Thoracic aorta (tissue), 2 donors: ENCODE measurements around the gene TNFAIP8. TPM values are rescaled to one million over a fixed set of nuclear protein-coding genes. Genes with fewer than 3 reads are reported as not detected.

ENCODE experiments used
- ATAC-seq: fragments of 150-250 bp; one replicate; pipeline ENCODE4 v1.8.0; 2017; ENCODE audit warnings: low read depth; ENCODE audit not compliant: insufficient number of reproducible peaks, low FRiP score
- DNase-seq: peaks from one replicate; pipeline ENCODE4 v3.0.0-alpha.2; 2020; ENCODE audit warnings: low spot score
- H3K27ac ChIP-seq, 2 donors: fragments of 200-600 bp; sonication (generic); 1 replicate in 1 of 2; 2 replicates in 1 of 2; pipeline ENCODE4 v1.5.1; 2016; ENCODE audit warnings: mild to moderate bottlenecking in 2 of 2, moderate library complexity in 2 of 2
- H3K27me3 ChIP-seq: fragments of 200-600 bp; sonication (generic); replicated peaks from 2 replicates; pipeline ENCODE4 v1.6.0; 2016; ENCODE audit warnings: mild to moderate bottlenecking; ENCODE audit not compliant: insufficient read depth
- H3K36me3 ChIP-seq: fragments of 200-600 bp; sonication (generic); one replicate; pipeline ENCODE4 v1.5.1; 2016
- H3K4me1 ChIP-seq, 2 donors: fragments of 200-600 bp; sonication (generic); 1 replicate in 1 of 2; 2 replicates in 1 of 2; pipeline versions ENCODE4 v1.5.1 to v1.6.0; 2016; ENCODE audit warnings: low read depth in 2 of 2, mild to moderate bottlenecking in 1 of 2; ENCODE audit not compliant: control insufficient read depth in 1 of 2
- H3K4me3 ChIP-seq: fragments of 200-600 bp; sonication (generic); 2 replicates; pipeline ENCODE4 v1.5.1; 2016; ENCODE audit warnings: mild to moderate bottlenecking
- H3K9me3 ChIP-seq: fragments of 200-600 bp; sonication (generic); 2 replicates; pipeline ENCODE4 v1.5.1; 2016
- CTCF ChIP-seq: fragments of 200-600 bp; sonication (generic); IDR thresholded peaks from one replicate; pipeline ENCODE4 v1.5.1; 2019; ENCODE audit warnings: antibody characterized with exemption
- total RNA-seq, 2 donors: library from RNA; depleted of rRNA; stranded (reverse); fragments of >200 nt; gene quantifications; one replicate each; pipeline versions ENCODE4 v1.1.0 to v1.2.3, GENCODE V29; 2016

TNFAIP8 gene
- total RNA-seq, 2 donors from 2014 or later: 16.8 to 34.1 TPM

DNA sequence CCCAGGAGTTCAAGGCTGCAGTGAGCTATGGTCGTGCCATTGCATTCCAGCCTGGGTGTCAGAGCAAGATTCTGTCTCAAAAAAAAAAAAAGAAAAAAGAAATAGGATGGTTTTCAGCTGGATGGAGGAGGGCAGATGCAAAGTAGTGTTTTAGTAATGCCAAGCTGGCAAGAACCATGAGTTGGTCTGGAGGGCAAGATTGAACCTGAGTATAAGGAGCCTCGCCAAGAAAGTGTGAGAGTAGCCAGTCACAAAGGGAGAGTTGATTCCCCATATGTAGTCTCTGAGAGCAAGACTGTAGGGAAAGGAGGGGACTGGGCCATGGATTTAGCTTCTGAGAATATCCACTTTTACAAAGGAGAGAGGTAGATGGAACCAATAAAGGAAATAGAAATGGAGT is 6.9 kb downstream of the TNFAIP8 start:
- ATAC-seq (no peak), DNase-seq (no peak)
- Histone ChIP-seq H3K36me3 (no peaks in the 10 kb centered on the region), H3K4me3 (no peak overlapping the region), H3K27me3 (no peaks in the 10 kb centered on the region), H3K4me1 (peaks cover 24 to 39% of the 10 kb centered on the region in 2 donors), H3K9me3 (no peaks in the 10 kb centered on the region), H3K27ac (no peak overlapping the region)
- no peak for TF ChIP-seq CTCF

DNA sequence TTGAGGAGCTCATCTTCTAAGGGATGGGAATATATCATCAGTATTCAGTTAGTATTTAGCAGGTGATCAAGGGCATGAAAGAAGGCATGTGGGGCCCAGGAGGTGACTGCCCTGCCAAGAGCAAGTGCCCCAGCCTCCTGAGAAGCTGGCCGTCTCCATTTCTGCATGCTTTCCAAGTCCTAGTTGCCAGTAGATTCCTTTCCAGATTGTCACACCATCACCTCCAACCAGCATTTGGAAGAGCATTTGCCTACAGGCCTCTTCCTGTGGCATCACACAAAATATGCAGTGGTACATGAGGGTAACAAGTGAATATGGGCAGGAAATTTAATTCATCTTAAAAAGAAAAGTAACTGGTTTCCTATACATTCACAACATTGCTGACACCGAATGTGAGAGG is 7.5 kb downstream of the TNFAIP8 start:
- DNase-seq (no peak), ATAC-seq (no peak)
- no peaks in the 10 kb centered on the region for H3K9me3 ChIP-seq
- no peaks in the 10 kb centered on the region for H3K36me3 ChIP-seq
- peaks cover 30 to 41% of the 10 kb centered on the region in 2 donors for H3K4me1 ChIP-seq
- no peak for TF ChIP-seq CTCF
- no peaks in the 10 kb centered on the region for H3K27me3 ChIP-seq
- H3K27ac ChIP-seq: no peak overlapping the region
- H3K4me3 ChIP-seq: no peak overlapping the region

DNA sequence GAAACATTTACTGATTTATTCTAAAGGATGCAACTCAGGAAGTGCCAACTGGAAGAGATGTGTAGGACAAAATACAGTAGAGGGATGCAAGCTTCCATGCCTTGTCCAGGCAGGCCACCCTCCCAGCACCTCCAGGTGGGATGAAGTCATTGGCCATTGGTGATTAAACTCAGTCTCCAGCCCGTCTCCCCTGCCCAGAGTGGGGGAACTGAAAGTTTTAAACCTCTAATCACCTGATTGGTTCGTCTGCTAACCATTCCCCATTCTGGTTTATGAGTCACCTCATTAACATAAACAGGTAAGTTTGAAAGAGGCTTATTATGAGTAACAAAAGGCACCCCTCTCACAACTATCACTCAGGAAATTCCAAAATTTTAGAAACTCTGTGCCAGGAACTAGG is 8.1 kb downstream of the TNFAIP8 start:
- peaks cover 36 to 48% of the 10 kb centered on the region in 2 donors for H3K4me1 ChIP-seq
- no peak for DNase-seq
- no peaks in the 10 kb centered on the region for H3K9me3 ChIP-seq
- no peak overlapping the region for H3K27ac ChIP-seq
- no peak for TF ChIP-seq CTCF
- no peaks in the 10 kb centered on the region for H3K36me3 ChIP-seq
- no peak for ATAC-seq
- H3K4me3 ChIP-seq: no peak overlapping the region
- no peaks in the 10 kb centered on the region for H3K27me3 ChIP-seq

DNA sequence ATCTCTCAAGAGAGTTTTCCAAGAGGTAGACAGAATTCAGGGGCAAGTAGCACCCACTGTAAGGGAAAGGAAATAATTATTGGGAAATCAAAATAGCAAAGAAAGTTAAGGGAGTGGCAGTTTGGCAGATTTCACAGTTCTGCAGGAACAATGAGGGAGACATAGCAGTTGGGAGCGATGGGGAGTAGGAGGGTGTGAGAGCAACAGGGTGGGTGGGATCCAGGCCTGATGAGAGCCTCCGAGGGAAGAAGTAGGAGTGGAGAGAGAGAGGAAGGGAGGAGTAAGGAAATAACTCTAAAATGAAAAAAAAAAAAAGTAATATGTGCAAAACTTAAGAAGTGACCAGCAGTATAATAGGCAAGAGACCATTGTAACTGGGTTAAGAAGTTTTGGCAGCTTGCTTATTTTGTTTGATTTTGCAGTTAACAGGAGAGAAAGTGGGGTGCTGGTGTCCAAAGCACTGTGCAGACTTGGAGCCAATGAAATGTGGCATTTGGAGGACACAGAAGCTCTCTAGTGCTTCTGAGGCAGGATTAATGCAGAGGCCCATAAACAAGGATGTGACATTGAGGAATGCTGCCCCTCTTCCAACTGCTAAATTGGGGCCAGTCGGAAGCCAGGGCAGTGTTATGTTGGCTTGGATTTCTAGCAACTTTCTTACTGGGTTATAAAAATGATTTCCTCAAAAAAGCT is 10.2 kb downstream of the TNFAIP8 start:
- no peaks in the 10 kb centered on the region for H3K27me3 ChIP-seq
- H3K4me3 ChIP-seq: no peak overlapping the region
- DNase-seq (no peak), ATAC-seq (no peak)
- H3K27ac ChIP-seq: peak overlapping the region; percentile 6 to 72
- H3K36me3 ChIP-seq: no peaks in the 10 kb centered on the region
- H3K4me1 ChIP-seq: peaks cover 43 to 53% of the 10 kb centered on the region in 2 donors
- H3K9me3 ChIP-seq: no peaks in the 10 kb centered on the region
- no peak for TF ChIP-seq CTCF

DNA sequence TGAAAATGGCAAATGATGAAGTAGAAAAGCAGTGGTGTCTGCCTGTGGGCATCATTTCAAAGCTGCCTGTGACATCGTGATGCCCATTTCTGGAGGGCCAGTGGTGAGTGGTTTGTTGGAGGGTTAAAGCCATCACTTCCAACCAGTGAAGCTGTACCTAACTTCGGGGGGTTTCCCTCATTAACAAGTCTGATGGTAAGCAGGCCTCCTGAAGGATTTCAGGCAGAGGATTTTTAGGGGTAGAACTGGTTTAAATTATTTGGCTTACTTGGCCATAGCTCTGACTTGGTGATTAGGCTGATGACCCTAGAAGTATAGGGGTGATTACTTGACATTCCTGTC is 10.7 kb downstream of the TNFAIP8 start:
- ATAC-seq: no peak
- peak overlapping the region; percentile 6 to 72 for H3K27ac ChIP-seq
- no peaks in the 10 kb centered on the region for H3K27me3 ChIP-seq

More for the DNA sequence above, 10.7 kb downstream of the TNFAIP8 start:
- H3K4me1 ChIP-seq: peaks cover 43 to 56% of the 10 kb centered on the region in 2 donors
- TF ChIP-seq CTCF: no peak
- no peaks in the 10 kb centered on the region for H3K36me3 ChIP-seq
- no peak overlapping the region for H3K4me3 ChIP-seq
- H3K9me3 ChIP-seq: no peaks in the 10 kb centered on the region
- no peak for DNase-seq
